ENCODE measurements around the gene SORCS1.

Gene SORCS1

DNA sequence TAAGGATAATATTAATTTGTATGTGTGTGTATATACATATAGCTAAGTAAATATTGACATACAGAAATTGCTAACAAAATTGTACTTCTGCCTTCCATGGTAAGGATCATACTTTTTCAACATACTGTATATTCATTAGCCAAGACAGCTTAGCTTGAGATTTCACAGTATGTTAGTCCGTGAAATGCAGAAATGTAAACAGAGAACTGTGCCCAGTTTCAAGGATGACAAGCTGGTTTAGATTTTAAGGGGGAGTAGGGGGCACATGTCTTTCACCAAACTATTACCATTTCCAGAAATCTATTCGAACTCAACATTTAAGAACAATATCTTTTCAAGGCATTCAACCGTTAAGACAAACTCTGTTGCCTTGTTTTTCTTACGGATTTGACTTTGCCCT is 182.2 kb downstream of the SORCS1 start:
- TF ChIP-seq, protein P1, sequence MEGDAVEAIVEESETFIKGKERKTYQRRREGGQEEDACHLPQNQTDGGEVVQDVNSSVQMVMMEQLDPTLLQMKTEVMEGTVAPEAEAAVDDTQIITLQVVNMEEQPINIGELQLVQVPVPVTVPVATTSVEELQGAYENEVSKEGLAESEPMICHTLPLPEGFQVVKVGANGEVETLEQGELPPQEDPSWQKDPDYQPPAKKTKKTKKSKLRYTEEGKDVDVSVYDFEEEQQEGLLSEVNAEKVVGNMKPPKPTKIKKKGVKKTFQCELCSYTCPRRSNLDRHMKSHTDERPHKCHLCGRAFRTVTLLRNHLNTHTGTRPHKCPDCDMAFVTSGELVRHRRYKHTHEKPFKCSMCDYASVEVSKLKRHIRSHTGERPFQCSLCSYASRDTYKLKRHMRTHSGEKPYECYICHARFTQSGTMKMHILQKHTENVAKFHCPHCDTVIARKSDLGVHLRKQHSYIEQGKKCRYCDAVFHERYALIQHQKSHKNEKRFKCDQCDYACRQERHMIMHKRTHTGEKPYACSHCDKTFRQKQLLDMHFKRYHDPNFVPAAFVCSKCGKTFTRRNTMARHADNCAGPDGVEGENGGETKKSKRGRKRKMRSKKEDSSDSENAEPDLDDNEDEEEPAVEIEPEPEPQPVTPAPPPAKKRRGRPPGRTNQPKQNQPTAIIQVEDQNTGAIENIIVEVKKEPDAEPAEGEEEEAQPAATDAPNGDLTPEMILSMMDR (IDR thresholded peaks at IDR 0.05; ENCODE audit: insufficient read depth, low read length, poor library complexity, severe bottlenecking), result no peak
- TF ChIP-seq EZH2phosphoT487 (conservative IDR thresholded peaks at IDR 0.05; ENCODE audit: low read length), result no peak
- Histone ChIP-seq H4K20me1 (ENCODE audit: low read depth, low read length) (no peaks in the 10 kb centered on the region), H3K36me3 (ENCODE audit: low read length) (no peaks in the 10 kb centered on the region), H3K27ac (ENCODE audit: low read depth, low read length) (no peak overlapping the region), H3K9me3 (ENCODE audit: insufficient read depth, low read length) (no peaks in the 10 kb centered on the region), H3K9ac (ENCODE audit: low read length) (no peak overlapping the region), H3K4me3 (ENCODE audit: insufficient read depth, low read length, poor library complexity, severe bottlenecking) (no peak overlapping the region), H3K79me2 (ENCODE audit: insufficient read depth, low read length) (no peaks in the 10 kb centered on the region), H3K9me2 (replicated peaks; ENCODE audit: insufficient read depth, low read length) (no peaks in the 10 kb centered on the region), H3K4me2 (ENCODE audit: low read depth, low read length, poor library complexity, severe bottlenecking) (no peak overlapping the region), H3K27me3 (ENCODE audit: low read length) (no peaks in the 10 kb centered on the region), H2AFZ (ENCODE audit: low read depth, low read length, severe bottlenecking) (no peak overlapping the region), H3F3A (ENCODE audit: insufficient read depth) (no peaks in the 10 kb centered on the region)

DNA sequence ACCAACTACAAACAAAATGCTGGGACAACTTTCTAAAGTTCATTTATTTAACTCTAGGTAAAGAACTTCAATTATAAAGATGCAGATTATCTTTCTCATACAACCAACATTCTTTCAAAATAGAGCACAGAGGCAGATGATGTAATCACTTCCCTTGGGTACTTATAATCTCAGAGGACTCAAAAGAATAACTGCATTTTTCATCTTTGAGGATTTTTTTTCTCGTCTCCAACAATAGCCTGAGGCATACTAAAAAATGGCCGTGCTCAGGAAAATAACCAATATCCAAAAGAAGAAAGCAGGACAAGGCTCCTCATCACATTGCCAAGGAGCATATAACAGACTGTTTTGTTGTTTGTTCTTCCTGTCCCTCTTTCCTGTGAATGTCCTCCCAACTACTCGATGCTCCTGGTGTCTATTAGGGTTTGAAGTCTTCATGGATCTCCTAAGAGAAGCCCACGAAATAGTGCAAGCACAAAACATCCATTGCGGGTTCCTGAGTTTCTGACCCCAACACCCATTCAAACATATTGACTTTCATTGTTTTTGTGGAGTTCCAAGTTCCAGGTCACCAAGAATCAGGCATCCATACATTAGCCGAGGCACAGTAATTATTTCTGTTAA is 182.9 kb downstream of the SORCS1 start:
- TF ChIP-seq, protein P1 (IDR thresholded peaks at IDR 0.05; ENCODE audit: insufficient read depth, low read length, poor library complexity, severe bottlenecking), result no peak
- TF ChIP-seq EZH2phosphoT487 (conservative IDR thresholded peaks at IDR 0.05; ENCODE audit: low read length), result no peak
- Histone ChIP-seq H3K4me3 (ENCODE audit: insufficient read depth, low read length, poor library complexity, severe bottlenecking) (no peak overlapping the region), H3K9me2 (replicated peaks; ENCODE audit: insufficient read depth, low read length) (no peaks in the 10 kb centered on the region), H3K4me2 (ENCODE audit: low read depth, low read length, poor library complexity, severe bottlenecking) (no peak overlapping the region), H3K79me2 (ENCODE audit: insufficient read depth, low read length) (no peaks in the 10 kb centered on the region), H3F3A (ENCODE audit: insufficient read depth) (no peaks in the 10 kb centered on the region), H3K9ac (ENCODE audit: low read length) (no peak overlapping the region), H2AFZ (ENCODE audit: low read depth, low read length, severe bottlenecking) (no peak overlapping the region), H3K36me3 (ENCODE audit: low read length) (no peaks in the 10 kb centered on the region), H3K27me3 (ENCODE audit: low read length) (no peaks in the 10 kb centered on the region), H4K20me1 (ENCODE audit: low read depth, low read length) (no peaks in the 10 kb centered on the region), H3K27ac (ENCODE audit: low read depth, low read length) (no peak overlapping the region), H3K9me3 (ENCODE audit: insufficient read depth, low read length) (no peaks in the 10 kb centered on the region)

DNA sequence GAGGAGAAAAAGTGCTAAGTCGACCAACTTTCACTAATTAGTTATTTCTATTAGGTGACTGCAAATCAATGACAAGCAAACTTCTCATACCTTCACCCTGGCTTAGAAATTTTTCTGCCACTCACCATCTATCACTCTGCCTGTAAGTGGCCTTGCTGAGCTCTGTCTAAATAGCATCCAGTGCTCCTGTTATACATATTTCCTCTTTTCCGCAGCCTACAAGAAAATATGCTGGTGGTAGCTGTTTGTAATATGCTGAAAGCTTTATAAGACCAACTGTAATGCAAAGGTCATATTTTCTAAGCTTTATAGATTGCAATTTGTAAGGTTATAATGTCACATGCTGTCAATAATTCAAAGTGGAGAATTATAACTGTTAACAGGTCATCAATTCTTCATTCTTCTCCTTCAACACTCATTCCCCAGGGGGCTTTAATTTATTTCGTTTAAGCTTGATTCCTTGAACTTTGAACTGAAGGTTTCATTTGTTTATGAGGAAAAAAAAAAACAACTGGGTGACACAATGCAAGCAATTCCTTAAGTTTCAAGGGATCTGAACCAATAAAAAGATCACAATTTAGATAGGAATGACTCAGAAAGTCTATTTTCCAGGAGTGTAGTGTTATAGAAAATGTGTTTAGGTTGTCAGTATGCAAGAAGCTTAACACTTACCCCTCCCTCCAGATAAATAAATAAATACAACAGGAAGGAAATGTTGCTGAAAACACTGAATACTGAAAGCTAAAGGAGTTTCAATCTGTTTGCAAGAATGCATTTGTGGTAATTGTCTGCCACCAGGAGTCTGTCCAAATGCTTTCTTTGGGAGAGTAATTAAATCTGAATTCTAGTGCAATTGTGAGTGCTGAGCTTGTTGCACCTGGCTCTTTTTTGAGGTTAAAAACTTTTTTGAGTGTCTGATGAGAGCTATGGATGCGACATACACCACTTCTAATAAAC is 183.7 kb downstream of the SORCS1 start:
- H4K20me1 ChIP-seq (ENCODE audit: low read depth, low read length), result no peaks in the 10 kb centered on the region
- H3K4me3 ChIP-seq (ENCODE audit: insufficient read depth, low read length, poor library complexity, severe bottlenecking), result no peak overlapping the region
- no peaks in the 10 kb centered on the region for H3K9me2 ChIP-seq (replicated peaks; ENCODE audit: insufficient read depth, low read length)
- TF ChIP-seq EZH2phosphoT487 (conservative IDR thresholded peaks at IDR 0.05; ENCODE audit: low read length), result no peak
- TF ChIP-seq, protein P1 (IDR thresholded peaks at IDR 0.05; ENCODE audit: insufficient read depth, low read length, poor library complexity, severe bottlenecking), result no peak
- H2AFZ ChIP-seq (ENCODE audit: low read depth, low read length, severe bottlenecking), result no peak overlapping the region
- H3F3A ChIP-seq (ENCODE audit: insufficient read depth), result no peaks in the 10 kb centered on the region
- H3K36me3 ChIP-seq (ENCODE audit: low read length), result no peaks in the 10 kb centered on the region
- H3K79me2 ChIP-seq (ENCODE audit: insufficient read depth, low read length), result no peaks in the 10 kb centered on the region
- H3K9me3 ChIP-seq (ENCODE audit: insufficient read depth, low read length), result no peaks in the 10 kb centered on the region
- H3K9ac ChIP-seq (ENCODE audit: low read length), result no peak overlapping the region
- no peak overlapping the region for H3K27ac ChIP-seq (ENCODE audit: low read depth, low read length)
- H3K27me3 ChIP-seq (ENCODE audit: low read length), result no peaks in the 10 kb centered on the region
- no peak overlapping the region for H3K4me2 ChIP-seq (ENCODE audit: low read depth, low read length, poor library complexity, severe bottlenecking)
